ENCODE measurements around the gene MZB1. TPM values are rescaled to one million over a fixed set of nuclear protein-coding genes. Genes with fewer than 3 reads are reported as not detected.

Gene MZB1
- total and polyA plus RNA-seq, 2 of the 8 experiments (the other 6 are each of a cell fraction or from before 2014, with no cell fraction given) = 0.39 to 0.47 TPM

DNA sequence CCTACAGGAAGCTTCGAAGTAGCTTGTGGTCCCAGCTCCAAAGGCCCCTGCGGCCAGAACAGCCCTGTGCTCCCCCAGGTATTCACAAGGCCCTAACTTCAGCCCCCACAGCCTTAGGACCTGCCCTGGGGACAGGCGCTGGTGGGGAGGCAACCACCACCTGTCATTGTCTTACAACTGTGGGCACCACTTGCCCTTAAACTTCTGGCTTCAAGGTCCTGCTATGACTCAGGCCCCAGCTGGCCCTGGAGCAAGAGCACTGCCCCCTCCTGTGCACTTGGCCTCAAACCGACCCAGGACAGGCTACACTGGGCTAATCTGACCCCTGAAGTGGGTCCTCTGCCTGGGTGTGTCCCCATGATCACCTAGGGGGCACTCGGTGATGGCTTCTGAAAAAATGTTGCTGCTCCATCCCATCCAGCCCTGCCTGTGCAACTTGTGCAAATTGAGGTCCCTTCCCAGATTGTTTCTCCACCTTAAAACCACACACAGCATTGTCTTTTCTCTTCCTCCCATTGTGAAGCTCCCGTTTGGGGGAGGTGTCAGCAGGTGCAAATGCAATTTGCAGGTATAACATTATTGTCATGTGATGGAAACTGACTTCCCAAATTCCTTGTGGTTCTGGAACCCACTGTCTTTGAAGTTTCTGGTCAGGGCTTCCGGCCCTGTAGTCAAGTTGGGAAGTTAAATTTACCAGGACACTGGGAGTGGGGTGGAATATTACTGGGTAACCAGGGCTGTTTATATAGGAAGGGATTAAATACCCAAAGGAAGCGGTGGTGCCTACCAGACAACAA is 6.3 kb upstream of the MZB1 start:
- ChIA-PET CTCF (ENCODE audit: partially characterized antibody) (interaction anchor here (0.8 to 1.8 kb wide), 11 partner anchors 9 to 397 kb away, joined by 3 to 6 read pairs (median 3); partner anchors contain the start of genes MATR3 and PAIP2), POLR2A (ENCODE audit: partially characterized antibody) (interaction anchor here (0.7 to 3.9 kb wide), 12 partner anchors 8 to 238 kb away, joined by 3 to 14 read pairs (median 5); partner anchors contain the start of genes MATR3, PAIP2 and SPATA24)
- Histone ChIP-seq H3K14ac (ENCODE audit: insufficient read length) (no peak overlapping the region), H3K4me1 (replicated peaks in 1 of 4; ENCODE audit: control insufficient read depth in 3 of 4, insufficient read depth in 4 of 4, low read length in 3 of 4) (peaks cover 0 to 29% (median 15%) of the 10 kb centered on the region in 4 experiments; a peak in 6 of 7 replicates), H4K20me1 (replicated peaks in 1 of 2; ENCODE audit: control insufficient read depth in 1 of 2, insufficient read depth in 2 of 2, low read length in 2 of 2) (peaks cover 0 to 3% of the 10 kb centered on the region in 2 experiments), H3K27me3 (replicated peaks in 1 of 4; ENCODE audit: control insufficient read depth in 3 of 4, extremely low read depth in 1 of 4, insufficient read depth in 3 of 4, low read length in 3 of 4) (peaks cover 14 to 34% (median 28%) of the 10 kb centered on the region in 4 experiments; a peak in 6 of 7 replicates), H4K8ac (ENCODE audit: extremely low read depth, insufficient read depth, low read length) (no peak overlapping the region), H3K79me1 (ENCODE audit: low read depth, low read length) (no peaks in the 10 kb centered on the region), H2BK15ac (ENCODE audit: low read length) (no peak overlapping the region), H3K9ac (replicated peaks in 1 of 4; ENCODE audit: extremely low read depth in 1 of 4, low read depth in 3 of 4, low read length in 3 of 4) (no peak overlapping the region), H4K91ac (replicated peaks; ENCODE audit: insufficient read length, low read length) (no peak overlapping the region), H3K27ac (ENCODE audit: low read depth, low read length) (no peak overlapping the region), H3K4me2 (ENCODE audit: insufficient read depth in 1 of 2, low read depth in 2 of 2, low read length in 2 of 2) (peak overlapping the region in 1 of 2 experiments; percentile 85; a peak in 1 of 4 replicates), H3K36me3 (ENCODE audit: control insufficient read depth in 2 of 4, insufficient read depth in 4 of 4, low read length in 3 of 4) (0 out of 8 replicates have a peak, but pooled peaks cover 0 to under 1% (median 0%) of the 10 kb centered on the region in 4 experiments), H2BK120ac (replicated peaks; ENCODE audit: low read depth, low read length) (no peak overlapping the region), H3K23me2 (ENCODE audit: low read depth, low read length) (peaks cover 27% of the 10 kb centered on the region; the same call in 1 of the 2 replicates), H2AFZ (ENCODE audit: low read length) (no peak overlapping the region), H2BK20ac (ENCODE audit: low read length) (no peak overlapping the region), H2BK5ac (ENCODE audit: low read depth, low read length) (no peak overlapping the region), H3K18ac (ENCODE audit: extremely low read depth, low read length) (no peak overlapping the region), H4K5ac (ENCODE audit: insufficient read length, low read depth, low read length) (no peak overlapping the region), H3K56ac (replicated peaks; ENCODE audit: insufficient read length, low read depth, low read length) (no peak overlapping the region), H3K9me3 (ENCODE audit: insufficient read depth in 2 of 2, low read depth in 1 of 2, low read length in 1 of 2) (no peaks in the 10 kb centered on the region), H2AK5ac (ENCODE audit: low read depth, low read length) (no peak overlapping the region), H3K79me2 (ENCODE audit: control insufficient read depth in 1 of 2, insufficient read depth in 2 of 2, low read length in 2 of 2) (no peaks in the 10 kb centered on the region), H2BK12ac (ENCODE audit: low read depth, low read length) (no peak overlapping the region), H3K4me3 (ENCODE audit: extremely low read depth in 1 of 4, insufficient read depth in 2 of 4, low read depth in 3 of 4, low read length in 4 of 4) (no peak overlapping the region), H3K4ac (replicated peaks; ENCODE audit: insufficient read length, low read depth, low read length) (no peak overlapping the region), H3K23ac (ENCODE audit: insufficient read length) (no peak overlapping the region)
- DNase-seq (ENCODE audit: low read depth in 1 of 2, low spot score in 2 of 2) (no peak), FAIRE-seq (no peak)
- WGBS, 2 experiments (ENCODE audit: extremely low coverage in 1 of 2, insufficient coverage in 1 of 2, insufficient read length in 1 of 2, insufficient replicate concordance in 2 of 2, low coverage in 1 of 2, low lambda C conversion rate in 2 of 2, missing lambda C conversion rate in 1 of 2) = 90% methylated on average over 8 of the region's 8 CpGs; no CpG with 5 or more reads in 1 of the 2 experiments
- TF ChIP-seq TAF7 (optimal IDR thresholded peaks at IDR 0.05; ENCODE audit: borderline replicate concordance, low read depth, low read length) (no peak), KDM4A (IDR thresholded peaks at IDR 0.05; ENCODE audit: low read depth, low read length, severe bottlenecking) (no peak), EP300 (IDR thresholded peaks at IDR 0.05; ENCODE audit: borderline replicate concordance in 1 of 2, low read depth in 2 of 2, low read length in 2 of 2) (no peak), TCF12 (IDR thresholded peaks at IDR 0.05; ENCODE audit: low read depth, low read length) (no peak), CTBP2 (IDR thresholded peaks at IDR 0.05; ENCODE audit: borderline replicate concordance, insufficient read depth, insufficient read length, low read length) (no peak), NANOG (IDR thresholded peaks at IDR 0.05; ENCODE audit: insufficient read depth, low read depth, low read length, poor library complexity, severe bottlenecking) (no peak), SRF (IDR thresholded peaks at IDR 0.05; ENCODE audit: low read depth, low read length) (no peak), FOSL1 (IDR thresholded peaks at IDR 0.05; ENCODE audit: insufficient read depth, low read depth, low read length) (no peak), SUZ12 (IDR thresholded peaks at IDR 0.05; ENCODE audit: low read length) (no peak), TEAD4 (IDR thresholded peaks at IDR 0.05; ENCODE audit: low read depth, low read length) (no peak)
- TF ChIP-seq, protein P1, sequence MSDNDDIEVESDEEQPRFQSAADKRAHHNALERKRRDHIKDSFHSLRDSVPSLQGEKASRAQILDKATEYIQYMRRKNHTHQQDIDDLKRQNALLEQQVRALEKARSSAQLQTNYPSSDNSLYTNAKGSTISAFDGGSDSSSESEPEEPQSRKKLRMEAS (IDR thresholded peaks at IDR 0.05) = no peak
